HFFc6 (cell line): ENCODE data around the gene GRIN2A. TPM values are rescaled to one million over a fixed set of nuclear protein-coding genes. Genes with fewer than 3 reads are reported as not detected.

Experiments
- DNase-seq: peaks from one replicate; pipeline ENCODE4 v3.0.0-alpha.2; 2018
- H3K27ac Mint-ChIP-seq: 2 replicates; pipeline ENCODE4 v1.8.0; 2020; ENCODE audit warnings: mild to moderate bottlenecking, mixed read lengths
- H3K27me3 Mint-ChIP-seq: 2 replicates; pipeline ENCODE4 v1.8.0; 2021; ENCODE audit warnings: mild to moderate bottlenecking, moderate library complexity, mixed read lengths; ENCODE audit not compliant: insufficient read depth
- H3K36me3 Mint-ChIP-seq: 2 replicates; pipeline ENCODE4 v1.8.0; 2021; ENCODE audit warnings: low read depth, mixed read lengths
- H3K4me1 Mint-ChIP-seq: 2 replicates; pipeline ENCODE4 v1.8.0; 2020; ENCODE audit warnings: low read depth, mixed read lengths
- H3K4me3 Mint-ChIP-seq: 2 replicates; pipeline ENCODE4 v1.8.0; 2020; ENCODE audit warnings: mild to moderate bottlenecking, moderate library complexity, mixed read lengths
- H3K9me3 Mint-ChIP-seq: 2 replicates; pipeline ENCODE4 v1.8.0; 2020; ENCODE audit warnings: mild to moderate bottlenecking, mixed read lengths
- total RNA-seq, 6 experiments: library from RNA; stranded (reverse); fragmentation: NEBNext Ultra II Directional; extraction: Animal tissue kit (Norgen Biotek cat#: 25700); gene quantifications; 2 replicates in 1 of 6; 3 replicates in 5 of 6; pipeline ENCODE4 v1.2.3, GENCODE V29; 2021
- TF ChIP-seq, protein P1 (sequence below): fragments of 200-600 bp; sonication (generic); IDR thresholded peaks from 2 replicates; pipeline ENCODE4 v1.5.0; 2021; ENCODE audit warnings: antibody characterized with exemption, mild to moderate bottlenecking

GRIN2A gene
- total RNA-seq, 6 experiments from 2014 or later: 0.02 to 0.18 (median 0.08) TPM; not detected in 1

DNA sequence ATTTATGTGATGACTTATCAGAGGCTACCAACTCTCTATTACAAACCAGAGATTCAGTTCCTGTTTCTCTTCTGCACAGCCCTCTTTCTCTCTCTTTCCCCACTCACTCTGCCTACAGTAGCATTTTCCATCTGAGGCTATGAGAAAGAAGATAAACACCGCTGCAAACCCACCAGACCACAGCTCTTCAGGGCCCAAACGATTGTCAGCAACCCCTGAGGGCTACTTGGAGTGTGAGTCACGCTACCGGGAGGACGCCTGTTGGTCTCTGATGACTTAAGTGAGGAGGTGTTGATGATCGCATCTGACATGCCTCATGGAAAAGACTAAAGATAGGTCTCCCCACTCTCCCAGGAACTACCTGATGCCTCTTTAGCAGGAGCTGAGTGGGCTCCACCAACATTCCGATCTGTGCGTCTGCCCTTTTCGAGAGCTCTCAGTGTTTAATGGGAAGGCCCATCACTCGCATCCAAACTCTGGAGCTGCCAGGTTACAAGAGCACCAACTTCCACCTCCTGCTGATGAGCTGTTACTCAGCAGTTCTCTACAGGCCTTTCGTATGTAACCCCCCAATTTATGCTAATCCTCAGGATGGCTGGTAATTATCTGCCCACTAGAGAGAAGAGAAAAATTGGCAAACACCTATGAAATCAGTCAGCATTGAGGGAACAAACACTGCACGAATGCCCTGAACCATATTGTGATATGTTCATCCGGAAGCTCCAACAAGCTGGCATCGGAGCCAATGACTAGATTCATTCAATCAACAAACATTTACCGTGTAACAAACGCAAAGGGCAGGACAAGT lies 9.2 kb downstream of the GRIN2A start:
- H3K27ac Mint-ChIP-seq: peak overlapping the region; percentile 81
- H3K4me1 Mint-ChIP-seq: peaks cover 60% of the 10 kb centered on the region
- H3K4me3 Mint-ChIP-seq: peak overlapping the region; percentile 54
- H3K36me3 Mint-ChIP-seq: peaks cover 15% of the 10 kb centered on the region
- peaks cover 3% of the 10 kb centered on the region for H3K27me3 Mint-ChIP-seq
- TF ChIP-seq, protein P1, sequence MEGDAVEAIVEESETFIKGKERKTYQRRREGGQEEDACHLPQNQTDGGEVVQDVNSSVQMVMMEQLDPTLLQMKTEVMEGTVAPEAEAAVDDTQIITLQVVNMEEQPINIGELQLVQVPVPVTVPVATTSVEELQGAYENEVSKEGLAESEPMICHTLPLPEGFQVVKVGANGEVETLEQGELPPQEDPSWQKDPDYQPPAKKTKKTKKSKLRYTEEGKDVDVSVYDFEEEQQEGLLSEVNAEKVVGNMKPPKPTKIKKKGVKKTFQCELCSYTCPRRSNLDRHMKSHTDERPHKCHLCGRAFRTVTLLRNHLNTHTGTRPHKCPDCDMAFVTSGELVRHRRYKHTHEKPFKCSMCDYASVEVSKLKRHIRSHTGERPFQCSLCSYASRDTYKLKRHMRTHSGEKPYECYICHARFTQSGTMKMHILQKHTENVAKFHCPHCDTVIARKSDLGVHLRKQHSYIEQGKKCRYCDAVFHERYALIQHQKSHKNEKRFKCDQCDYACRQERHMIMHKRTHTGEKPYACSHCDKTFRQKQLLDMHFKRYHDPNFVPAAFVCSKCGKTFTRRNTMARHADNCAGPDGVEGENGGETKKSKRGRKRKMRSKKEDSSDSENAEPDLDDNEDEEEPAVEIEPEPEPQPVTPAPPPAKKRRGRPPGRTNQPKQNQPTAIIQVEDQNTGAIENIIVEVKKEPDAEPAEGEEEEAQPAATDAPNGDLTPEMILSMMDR: no peak
- H3K9me3 Mint-ChIP-seq: peaks cover 3% of the 10 kb centered on the region; the same call in 1 of the 2 replicates
- peak; percentile 90 for DNase-seq

DNA sequence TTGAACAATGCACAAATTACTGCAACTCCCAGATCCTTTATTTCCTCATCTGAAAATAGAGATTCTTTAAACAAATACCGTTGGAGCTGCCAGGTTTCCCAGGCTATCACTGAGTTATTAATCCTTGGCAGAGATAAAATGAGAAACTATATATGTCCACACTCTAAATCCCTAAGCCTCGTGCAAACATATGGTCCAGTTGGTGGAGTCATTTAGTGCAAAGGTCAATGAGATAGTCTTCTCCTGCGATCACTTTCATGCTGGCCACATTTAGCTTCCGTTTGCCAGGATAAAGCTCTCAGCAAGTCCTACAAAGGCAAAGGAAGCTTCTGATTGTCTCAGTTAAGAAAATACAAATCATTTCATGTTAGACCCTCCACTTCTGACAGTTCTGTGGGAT lies 11.0 kb downstream of the GRIN2A start:
- Mint-ChIP-seq H3K27ac (no peak overlapping the region; the same call in 1 of the 2 replicates), H3K36me3 (peaks cover 7% of the 10 kb centered on the region; the same call in 1 of the 2 replicates), H3K27me3 (no peaks in the 10 kb centered on the region; the same call in 1 of the 2 replicates), H3K9me3 (0 out of 2 replicates have a peak, but pooled peaks cover 3% of the 10 kb centered on the region), H3K4me1 (peaks cover 69% of the 10 kb centered on the region), H3K4me3 (no peak overlapping the region)
- TF ChIP-seq, protein P1: no peak
- DNase-seq: no peak

DNA sequence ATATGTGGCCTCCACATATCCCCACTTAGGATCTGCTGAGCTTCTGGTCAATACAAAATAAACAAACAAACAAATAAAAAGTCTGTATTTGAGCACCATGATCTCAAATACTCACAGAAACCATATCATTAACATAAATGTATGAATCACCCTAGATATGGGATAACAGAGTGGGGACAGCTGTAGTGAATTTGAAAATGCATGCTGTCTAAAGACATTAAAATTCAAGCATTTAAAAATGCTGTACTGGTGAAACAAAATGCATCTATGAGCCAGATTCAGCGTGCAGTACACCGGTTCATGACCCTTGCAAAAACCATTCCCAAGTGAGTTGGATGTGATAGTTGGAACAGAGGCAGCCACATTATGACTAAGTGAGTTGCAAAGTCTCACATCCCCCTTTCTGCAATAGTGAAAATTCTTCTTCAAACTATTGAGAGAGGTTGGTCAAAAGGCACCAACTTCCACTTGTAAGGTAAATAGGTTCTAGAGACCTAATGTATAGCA lies 12.3 kb downstream of the GRIN2A start:
- Mint-ChIP-seq H3K9me3 (0 out of 2 replicates have a peak, but pooled peaks cover 3% of the 10 kb centered on the region), H3K4me1 (peaks cover 75% of the 10 kb centered on the region), H3K4me3 (no peak overlapping the region), H3K27me3 (no peaks in the 10 kb centered on the region; the same call in 1 of the 2 replicates), H3K27ac (no peak overlapping the region), H3K36me3 (peaks cover 7% of the 10 kb centered on the region; the same call in 1 of the 2 replicates)
- TF ChIP-seq, protein P1: no peak
- DNase-seq: peak; percentile 13

DNA sequence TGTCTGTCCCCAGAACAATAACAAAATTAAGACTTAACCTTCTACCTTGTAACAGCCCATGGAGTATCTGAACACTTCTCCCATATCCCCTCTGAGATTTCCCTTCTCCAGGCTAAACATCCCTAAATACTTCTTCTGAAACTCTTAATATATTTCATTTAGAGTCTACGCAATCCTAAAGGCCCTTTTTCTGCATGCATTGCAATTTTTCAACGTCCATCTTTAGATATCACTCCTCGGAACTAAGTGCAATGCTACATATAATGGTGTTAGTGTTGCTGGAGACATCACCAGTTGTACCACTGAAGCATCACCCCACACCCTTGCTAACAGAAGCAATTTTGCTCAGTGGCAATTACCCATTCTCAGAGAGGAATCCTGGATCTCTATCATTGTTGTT lies 13.2 kb downstream of the GRIN2A start:
- DNase-seq: no peak
- Mint-ChIP-seq H3K4me3 (no peak overlapping the region), H3K4me1 (peaks cover 75% of the 10 kb centered on the region), H3K27ac (no peak overlapping the region), H3K9me3 (0 out of 2 replicates have a peak, but pooled peaks cover 2% of the 10 kb centered on the region), H3K27me3 (no peaks in the 10 kb centered on the region; the same call in 1 of the 2 replicates), H3K36me3 (peaks cover 3% of the 10 kb centered on the region; the same call in 1 of the 2 replicates)
- TF ChIP-seq, protein P1: no peak

DNA sequence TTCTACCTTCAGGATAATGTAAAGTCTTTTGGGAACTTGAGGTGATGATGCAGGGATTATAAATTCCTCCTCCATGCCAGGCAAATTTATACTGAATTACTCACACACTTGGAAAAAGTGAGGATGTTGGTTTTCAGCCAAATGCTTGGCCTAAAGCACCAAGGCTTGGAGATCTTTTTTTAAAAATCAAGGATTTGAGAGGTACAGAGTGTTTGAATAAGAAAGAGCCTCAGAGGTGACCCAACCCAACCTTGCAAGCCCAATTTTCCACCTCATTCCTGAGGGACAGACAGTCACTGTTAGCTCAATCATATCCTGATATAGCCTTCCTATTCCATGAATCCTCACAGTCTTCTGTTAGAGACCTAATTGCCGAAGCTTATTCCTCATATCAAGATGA lies 14.0 kb downstream of the GRIN2A start:
- Mint-ChIP-seq H3K4me3 (no peak overlapping the region), H3K36me3 (no peaks in the 10 kb centered on the region), H3K27ac (peak overlapping the region; percentile 59), H3K9me3 (no peaks in the 10 kb centered on the region), H3K4me1 (peaks cover 71% of the 10 kb centered on the region), H3K27me3 (peaks cover 6% of the 10 kb centered on the region)
- TF ChIP-seq, protein P1: no peak
- DNase-seq: peak; percentile 73
